CD4-positive, alpha-beta T cell treated with Interleukin-15 for 4 hours (primary cell): Measurements from ENCODE around the gene KCNIP1.

Experiments
- DNase-seq: peaks from one replicate; pipeline ENCODE4 v3.0.0-alpha.2; 2020; ENCODE audit warnings: low spot score

The KCNIP1 gene

GRCh38 chr5:170783498-170784247, 279.9 kb downstream of the KCNIP1 start, which contains the start of gene GABRP:
TSS of gene GABRP (plus strand) at chr5:170783725. CDS start at chr5:170788616, 4,891 bp downstream.
- DNase-seq: no peak

- DNase-seq: no peak
Measured at GRCh38 chr5:170785416-170785815, 281.6 kb downstream of the KCNIP1 start.
